NCI-H524 (cell line): ENCODE measurements around the gene LARP1B.
"Not testable (repeated sequence)": the region's sequence is repeated elsewhere in the genome, so short reads cannot be mapped to it uniquely, and the experiment has no call there.

Source experiments
- DNase-seq, 2 experiments: peaks; one replicate each; lab custom pipeline; 2025; lab: John Stamatoyannopoulos, UW

Gene LARP1B

GRCh38 chr4:128135391-128135790, 74.3 kb downstream of the LARP1B start:
- DNase-seq: no peak

- DNase-seq: no peak
Observed at GRCh38 chr4:128141866-128142265, 80.8 kb downstream of the LARP1B start.

GRCh38 chr4:128145727-128146126, 84.6 kb downstream of the LARP1B start:
- no peak for DNase-seq

GRCh38 chr4:128153800-128154199, 92.7 kb downstream of the LARP1B start:
- no peak for DNase-seq

GRCh38 chr4:128155231-128155855, 94.2 kb downstream of the LARP1B start:
- DNase-seq: no peak

- no peak for DNase-seq
Observed at GRCh38 chr4:128155874-128156456, 94.9 kb downstream of the LARP1B start.

- not testable (repeated sequence) for DNase-seq
Observed at GRCh38 chr4:128156472-128156871, 95.4 kb downstream of the LARP1B start.

- no peak for DNase-seq
Observed at GRCh38 chr4:128158894-128159293, 97.8 kb downstream of the LARP1B start.

- no peak for DNase-seq
Observed at GRCh38 chr4:128159967-128160366, 98.9 kb downstream of the LARP1B start.

- no peak for DNase-seq
Observed at GRCh38 chr4:128161138-128161537, 100.0 kb downstream of the LARP1B start.

- no peak for DNase-seq
Observed at GRCh38 chr4:128162434-128162833, 101.3 kb downstream of the LARP1B start.

GRCh38 chr4:128163177-128164117, 102.3 kb downstream of the LARP1B start:
- DNase-seq: no peak

- no peak for DNase-seq
Observed at GRCh38 chr4:128166982-128167381, 105.9 kb downstream of the LARP1B start.

GRCh38 chr4:128168701-128169100, 107.6 kb downstream of the LARP1B start:
- DNase-seq: no peak

- no peak for DNase-seq
Observed at GRCh38 chr4:128169245-128169644, 108.1 kb downstream of the LARP1B start.

GRCh38 chr4:128176643-128177042, 115.5 kb downstream of the LARP1B start:
- peak; percentile 14 to 25 for DNase-seq

- DNase-seq: no peak
Observed at GRCh38 chr4:128177498-128177897, 116.4 kb downstream of the LARP1B start.

- no peak for DNase-seq
Observed at GRCh38 chr4:128186623-128187022, 125.5 kb downstream of the LARP1B start.

GRCh38 chr4:128191115-128191781, 130.1 kb downstream of the LARP1B start:
- DNase-seq: peak; percentile 39 to 70

- DNase-seq: peak in 1 of 2 experiments; percentile 45
Observed at GRCh38 chr4:128220286-128221235, 159.4 kb downstream of the LARP1B start.

- DNase-seq: no peak
Observed at GRCh38 chr4:128221586-128221985, 160.5 kb downstream of the LARP1B start.
